GM04504 (cell line): ENCODE data around the gene COL21A1.
A peak's percentile ranks its signal among the peaks of the same experiment; 100 is the strongest.

Source experiments
- DNase-seq: peaks from one replicate; pipeline ENCODE4 v3.0.0-alpha.2; 2012; ENCODE audit warnings: low read depth

COL21A1 gene

GRCh38 chr6:56245903-56246351, 1.5 kb downstream of the COL21A1 start:
- DNase-seq = no peak

GRCh38 chr6:56244528-56245253, 2.7 kb downstream of the COL21A1 start:
- DNase-seq = no peak

GRCh38 chr6:56244089-56244488, 3.3 kb downstream of the COL21A1 start:
- DNase-seq = no peak

GRCh38 chr6:56243518-56244070, 3.8 kb downstream of the COL21A1 start:
- DNase-seq = no peak

- DNase-seq = no peak
Measured at GRCh38 chr6:56242346-56242745, 5.0 kb downstream of the COL21A1 start.

- no peak for DNase-seq
Measured at GRCh38 chr6:56241124-56241802, 6.1 kb downstream of the COL21A1 start.

GRCh38 chr6:56238352-56238751, 9.0 kb downstream of the COL21A1 start:
- no peak for DNase-seq

- no peak for DNase-seq
Measured at GRCh38 chr6:56235245-56235644, 12.1 kb downstream of the COL21A1 start.

GRCh38 chr6:56232436-56232835, 14.9 kb downstream of the COL21A1 start:
- no peak for DNase-seq

- no peak for DNase-seq
Measured at GRCh38 chr6:56231827-56232226, 15.6 kb downstream of the COL21A1 start.

- DNase-seq = no peak
Measured at GRCh38 chr6:56230976-56231566, 16.3 kb downstream of the COL21A1 start.

GRCh38 chr6:56227071-56227879, 20.1 kb downstream of the COL21A1 start:
- peak; percentile 87 for DNase-seq

GRCh38 chr6:56223995-56224394, 23.4 kb downstream of the COL21A1 start:
- peak; percentile 84 for DNase-seq

GRCh38 chr6:56222499-56222898, 24.9 kb downstream of the COL21A1 start:
- peak; percentile 75 for DNase-seq

GRCh38 chr6:56220078-56220477, 27.3 kb downstream of the COL21A1 start:
- DNase-seq = no peak

GRCh38 chr6:56214703-56215101, 32.7 kb downstream of the COL21A1 start:
- no peak for DNase-seq

- DNase-seq = no peak
Measured at GRCh38 chr6:56214041-56214702, 33.2 kb downstream of the COL21A1 start.

GRCh38 chr6:56211724-56212123, 35.7 kb downstream of the COL21A1 start:
- DNase-seq = no peak

GRCh38 chr6:56204134-56204533, 43.2 kb downstream of the COL21A1 start:
- no peak for DNase-seq

GRCh38 chr6:56199956-56200355, 47.4 kb downstream of the COL21A1 start:
- DNase-seq = no peak

GRCh38 chr6:56193846-56194245, 53.5 kb downstream of the COL21A1 start:
- DNase-seq = peak; percentile 24
